Smooth muscle cell (in vitro differentiated cells): Measurements from ENCODE around the gene PGM2L1. TPM values are rescaled to one million over a fixed set of nuclear protein-coding genes. Genes with fewer than 3 reads are reported as not detected.

Source experiments
- DNase-seq: peaks from one replicate; lab custom pipeline; 2025; ENCODE audit not compliant: unreplicated experiment; lab: John Stamatoyannopoulos, UW
- H2AFZ ChIP-seq: fragments of 200-600 bp; sonication (generic); 2 replicates; pipeline ENCODE4 v1.6.0; 2016; ENCODE audit warnings: antibody characterized with exemption, low read depth, mild to moderate bottlenecking
- H3F3A ChIP-seq: fragments of 200-600 bp; sonication (generic); 2 replicates; pipeline ENCODE4 v1.6.0; 2017; ENCODE audit warnings: antibody characterized with exemption, low read depth
- H3K27ac ChIP-seq: fragments of 200-600 bp; sonication (generic); 2 replicates; pipeline ENCODE4 v1.5.1; 2016; ENCODE audit warnings: low read depth, mild to moderate bottlenecking
- H3K27me3 ChIP-seq: fragments of 200-600 bp; sonication (generic); 2 replicates; pipeline ENCODE4 v1.6.1; 2016; ENCODE audit warnings: low read depth, mild to moderate bottlenecking
- H3K36me3 ChIP-seq: fragments of 200-600 bp; sonication (generic); 2 replicates; pipeline ENCODE4 v1.5.1; 2016; ENCODE audit warnings: low read depth
- H3K4me1 ChIP-seq: fragments of 200-600 bp; sonication (generic); 2 replicates; pipeline ENCODE4 v1.5.1; 2016; ENCODE audit warnings: low read depth
- H3K4me2 ChIP-seq: fragments of 200-600 bp; sonication (generic); 2 replicates; pipeline ENCODE4 v1.6.0; 2016; ENCODE audit warnings: mild to moderate bottlenecking
- H3K4me3 ChIP-seq: fragments of 200-600 bp; sonication (generic); 2 replicates; pipeline ENCODE4 v1.5.1; 2016; ENCODE audit warnings: mild to moderate bottlenecking
- H3K79me2 ChIP-seq: fragments of 200-600 bp; sonication (generic); 2 replicates; pipeline ENCODE4 v1.6.0; 2016; ENCODE audit warnings: low read depth, mild to moderate bottlenecking
- H3K9ac ChIP-seq: fragments of 200-600 bp; sonication (generic); 2 replicates; pipeline ENCODE4 v1.6.0; 2016; ENCODE audit warnings: low read depth
- H3K9me3 ChIP-seq: fragments of 200-600 bp; sonication (generic); replicated peaks from 2 replicates; pipeline ENCODE4 v1.5.1; 2016; ENCODE audit warnings: low read depth
- H4K20me1 ChIP-seq: fragments of 200-600 bp; sonication (generic); 2 replicates; pipeline ENCODE4 v1.6.0; 2016; ENCODE audit warnings: low read depth
- WGBS: methylation state at CpG from one replicate; pipeline ENCODE4 v1.1.7; 2016; ENCODE audit warnings: low lambda C conversion rate; 5-methylcytosine and 5-hydroxymethylcytosine counted together
- polyA plus RNA-seq: library from polyadenylated mRNA; unstranded; fragments of >200 nt; fragmentation: Nextera tagmentation; extraction: Ambion mirVana; gene quantifications from 2 replicates; pipeline ENCODE4 v1.2.1, GENCODE V29; 2016
- total RNA-seq: library from RNA; depleted of rRNA; stranded (reverse); fragments of >200 nt; gene quantifications from 2 replicates; pipeline ENCODE4 v1.2.3, GENCODE V29; 2014
- TF ChIP-seq, protein P1 (sequence below): fragments of 200-600 bp; sonication (generic); IDR thresholded peaks from 2 replicates; pipeline ENCODE4 v1.5.1; 2017; ENCODE audit warnings: borderline replicate concordance, mild to moderate bottlenecking, antibody characterized with exemption; ENCODE audit not compliant: insufficient read depth, poor library complexity, severe bottlenecking

PGM2L1 gene
- total and polyA plus RNA-seq, 2 experiments from 2014 or later: 6.7 to 17.5 TPM

GRCh38 chr11:74310857-74311256, 87.4 kb downstream of the PGM2L1 start:
- H3K27ac ChIP-seq: no peak overlapping the region
- peak overlapping the region; percentile 87 for H3K4me2 ChIP-seq
- peak overlapping the region; percentile 18 for H2AFZ ChIP-seq
- no peaks in the 10 kb centered on the region for H3K9me3 ChIP-seq
- TF ChIP-seq, protein P1, sequence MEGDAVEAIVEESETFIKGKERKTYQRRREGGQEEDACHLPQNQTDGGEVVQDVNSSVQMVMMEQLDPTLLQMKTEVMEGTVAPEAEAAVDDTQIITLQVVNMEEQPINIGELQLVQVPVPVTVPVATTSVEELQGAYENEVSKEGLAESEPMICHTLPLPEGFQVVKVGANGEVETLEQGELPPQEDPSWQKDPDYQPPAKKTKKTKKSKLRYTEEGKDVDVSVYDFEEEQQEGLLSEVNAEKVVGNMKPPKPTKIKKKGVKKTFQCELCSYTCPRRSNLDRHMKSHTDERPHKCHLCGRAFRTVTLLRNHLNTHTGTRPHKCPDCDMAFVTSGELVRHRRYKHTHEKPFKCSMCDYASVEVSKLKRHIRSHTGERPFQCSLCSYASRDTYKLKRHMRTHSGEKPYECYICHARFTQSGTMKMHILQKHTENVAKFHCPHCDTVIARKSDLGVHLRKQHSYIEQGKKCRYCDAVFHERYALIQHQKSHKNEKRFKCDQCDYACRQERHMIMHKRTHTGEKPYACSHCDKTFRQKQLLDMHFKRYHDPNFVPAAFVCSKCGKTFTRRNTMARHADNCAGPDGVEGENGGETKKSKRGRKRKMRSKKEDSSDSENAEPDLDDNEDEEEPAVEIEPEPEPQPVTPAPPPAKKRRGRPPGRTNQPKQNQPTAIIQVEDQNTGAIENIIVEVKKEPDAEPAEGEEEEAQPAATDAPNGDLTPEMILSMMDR: no peak
- peak overlapping the region; percentile 27 for H3K9ac ChIP-seq
- H3K27me3 ChIP-seq: no peaks in the 10 kb centered on the region
- H3K79me2 ChIP-seq: no peaks in the 10 kb centered on the region
- H3K36me3 ChIP-seq: no peaks in the 10 kb centered on the region
- H3K4me3 ChIP-seq: peak overlapping the region; percentile 55
- peaks cover 4% of the 10 kb centered on the region for H3F3A ChIP-seq
- no peaks in the 10 kb centered on the region for H4K20me1 ChIP-seq
- no peak for DNase-seq
- WGBS: 85% methylated on average over 11 of the region's 11 CpGs
- H3K4me1 ChIP-seq: no peaks in the 10 kb centered on the region

DNA sequence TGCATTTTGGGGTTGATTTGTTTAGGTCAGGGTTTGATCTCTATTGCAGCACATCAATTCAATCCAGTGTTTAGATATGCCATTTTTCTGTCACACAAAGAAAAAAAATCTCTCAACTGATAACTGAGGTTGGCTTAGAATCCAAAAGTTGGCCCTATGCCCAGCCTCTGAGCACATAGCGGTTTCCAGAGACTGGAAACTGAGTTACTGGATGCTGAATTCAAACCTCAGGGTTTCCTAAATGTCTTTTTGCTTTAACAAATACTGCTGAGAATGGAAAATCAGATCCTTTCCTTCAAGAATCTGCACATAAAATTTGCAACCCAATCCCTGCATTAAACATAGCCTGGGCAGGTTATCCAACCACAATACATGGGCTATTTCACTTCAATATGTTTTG, 90.8 kb downstream of the PGM2L1 start:
- Histone ChIP-seq H3F3A (peaks cover 4% of the 10 kb centered on the region), H3K36me3 (no peaks in the 10 kb centered on the region), H3K9ac (no peak overlapping the region), H3K4me2 (peak overlapping the region; percentile 45), H3K4me3 (no peak overlapping the region), H3K9me3 (no peaks in the 10 kb centered on the region), H3K4me1 (no peaks in the 10 kb centered on the region), H3K27ac (no peak overlapping the region), H3K79me2 (no peaks in the 10 kb centered on the region), H2AFZ (no peak overlapping the region), H3K27me3 (no peaks in the 10 kb centered on the region), H4K20me1 (no peaks in the 10 kb centered on the region)
- 24% methylated on average over 1 of the region's 1 CpG for WGBS
- no peak for DNase-seq
- TF ChIP-seq, protein P1: no peak

GRCh38 chr11:74306435-74307175, 91.6 kb downstream of the PGM2L1 start:
- no peak for DNase-seq
- no peaks in the 10 kb centered on the region for H3K27me3 ChIP-seq
- no peak overlapping the region for H3K4me3 ChIP-seq
- H2AFZ ChIP-seq: no peak overlapping the region
- no peak overlapping the region for H3K9ac ChIP-seq
- no peaks in the 10 kb centered on the region for H3K36me3 ChIP-seq
- no peaks in the 10 kb centered on the region for H3K79me2 ChIP-seq
- peak overlapping the region; percentile 45 for H3K4me2 ChIP-seq
- no peaks in the 10 kb centered on the region for H3F3A ChIP-seq
- 68% methylated on average over 8 of the region's 8 CpGs for WGBS
- no peaks in the 10 kb centered on the region for H3K4me1 ChIP-seq
- TF ChIP-seq, protein P1: no peak
- no peak overlapping the region for H3K27ac ChIP-seq
- H3K9me3 ChIP-seq: no peaks in the 10 kb centered on the region
- H4K20me1 ChIP-seq: no peaks in the 10 kb centered on the region

DNA sequence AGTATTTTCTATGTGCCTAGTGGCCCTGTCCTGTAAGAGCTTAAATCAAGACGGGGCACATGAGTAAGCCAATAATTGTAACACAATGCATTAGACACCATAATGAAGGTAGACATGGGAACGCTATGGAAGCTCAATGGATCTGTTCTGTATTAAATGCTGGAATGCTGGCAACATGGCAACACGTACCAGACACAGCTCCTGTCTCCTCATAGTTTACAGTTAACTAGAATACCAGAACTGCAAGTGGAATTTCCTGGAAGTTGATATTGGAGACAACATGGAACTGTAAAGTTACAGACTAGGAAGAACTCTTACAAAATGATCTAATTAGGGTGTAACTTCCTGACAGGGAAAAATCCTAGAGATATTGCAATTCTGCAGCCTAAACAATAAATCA, 99.2 kb downstream of the PGM2L1 start:
- DNase-seq: no peak
- no peaks in the 10 kb centered on the region for H3F3A ChIP-seq
- TF ChIP-seq, protein P1: no peak
- no peak overlapping the region for H3K4me2 ChIP-seq
- H3K4me1 ChIP-seq: no peaks in the 10 kb centered on the region
- no peaks in the 10 kb centered on the region for H3K9me3 ChIP-seq
- H3K9ac ChIP-seq: no peak overlapping the region
- no peak overlapping the region for H3K27ac ChIP-seq
- no peaks in the 10 kb centered on the region for H4K20me1 ChIP-seq
- WGBS: 57% methylated on average over 3 of the region's 3 CpGs
- H3K4me3 ChIP-seq: no peak overlapping the region
- no peak overlapping the region for H2AFZ ChIP-seq
- H3K36me3 ChIP-seq: no peaks in the 10 kb centered on the region
- no peaks in the 10 kb centered on the region for H3K79me2 ChIP-seq
- H3K27me3 ChIP-seq: no peaks in the 10 kb centered on the region
